Ovary (tissue), 3 donors: ENCODE results near the gene BPIFA2.

Experiments
- CTCF ChIP-seq, 3 donors: fragments of 450-650 bp in 2 of 3; fragments of 200-600 bp in 1 of 3; IDR thresholded peaks; one replicate each; pipeline versions ENCODE4 v1.5.1 to v1.8.0; 2016 to 2022; ENCODE audit warnings: antibody characterized with exemption in 3 of 3, mild to moderate bottlenecking in 1 of 3
- EP300 ChIP-seq: sonication (generic); formaldehyde crosslinking; IDR thresholded peaks from one replicate; pipeline ENCODE4 v1.6.1; 2017; ENCODE audit warnings: antibody characterized with exemption
- POLR2A ChIP-seq: fragments of 450-650 bp; IDR thresholded peaks from one replicate; pipeline ENCODE4 v1.6.1; 2017; ENCODE audit warnings: antibody characterized with exemption, mild to moderate bottlenecking, moderate library complexity
- donor health status: DM: no; HTN: no; CAD: no.

- TF ChIP-seq CTCF (IDR thresholded peaks at IDR 0.05), result no peak
- TF ChIP-seq EP300, result no peak
- TF ChIP-seq POLR2A, result no peak
Measured at GRCh38 chr20:33187491-33187890, 19.5 kb downstream of the BPIFA2 start.
